ENCODE data around the gene ENDOD1. TPM values are rescaled to one million over a fixed set of nuclear protein-coding genes. Genes with fewer than 3 reads are reported as not detected.
A peak's percentile ranks its signal among the peaks of the same experiment; 100 is the strongest.

The ENDOD1 gene
- total RNA-seq, 1 experiment from 2014 or later, result 0.87 TPM

DNA sequence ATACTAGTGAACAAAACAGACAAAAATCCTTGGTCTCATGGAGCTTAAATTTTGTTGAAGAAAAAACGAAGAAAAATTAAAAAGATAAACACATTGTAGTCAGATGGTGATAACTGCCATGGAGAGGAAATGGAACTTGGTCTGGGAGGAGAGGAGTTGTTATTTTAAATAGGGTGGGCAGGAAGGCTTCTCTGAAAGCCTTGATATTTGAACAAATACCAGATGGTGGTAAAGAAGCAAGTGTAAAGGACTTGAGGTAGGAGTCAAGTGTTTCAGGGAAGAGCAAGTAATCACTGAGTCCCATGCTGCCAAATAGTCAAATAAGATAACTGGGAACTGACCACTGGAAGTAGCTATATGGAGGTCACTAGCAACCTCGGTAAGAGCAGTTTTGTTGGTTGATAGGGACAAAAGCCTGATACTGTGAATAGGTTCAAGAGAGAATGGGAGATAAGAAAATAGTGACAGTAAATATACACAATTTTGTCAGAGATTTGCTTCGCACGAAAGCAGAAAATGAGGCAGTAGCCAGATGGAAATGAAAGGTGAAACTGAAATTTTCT lies 86.3 kb downstream of the ENDOD1 start:
- Histone ChIP-seq H3K4me1 (ENCODE audit: insufficient read depth, low read length) (no peaks in the 10 kb centered on the region), H2BK12ac (ENCODE audit: insufficient read length, low read depth, low read length) (no peak overlapping the region), H2BK15ac (ENCODE audit: low read depth, low read length) (no peak overlapping the region), H3K4me2 (ENCODE audit: insufficient read depth, insufficient read length, low read length) (no peak overlapping the region), H3K23me2 (ENCODE audit: insufficient read length, low read depth, low read length, poor library complexity, severe bottlenecking) (no peaks in the 10 kb centered on the region), H3K23ac (ENCODE audit: insufficient read length, low read depth, low read length) (no peak overlapping the region), H3K56ac (ENCODE audit: insufficient read length, low read depth, low read length) (no peak overlapping the region), H2BK120ac (ENCODE audit: low read depth, low read length, poor library complexity, severe bottlenecking) (no peak overlapping the region), H2AK5ac (ENCODE audit: insufficient read length, low read length) (no peak overlapping the region), H3K27ac (ENCODE audit: insufficient read length, low read depth, low read length) (no peak overlapping the region), H3K27me3 (ENCODE audit: insufficient read depth, low read length) (no peaks in the 10 kb centered on the region), H2BK5ac (ENCODE audit: insufficient read length, low read length) (no peak overlapping the region), H4K91ac (ENCODE audit: insufficient read length, low read depth, low read length) (no peak overlapping the region), H2AFZ (ENCODE audit: low read length) (no peak overlapping the region), H3K18ac (ENCODE audit: insufficient read length, low read depth, low read length) (no peak overlapping the region), H2BK20ac (ENCODE audit: low read depth, low read length, poor library complexity, severe bottlenecking) (no peak overlapping the region), H3K9me3 (ENCODE audit: control insufficient read depth, low read depth, low read length) (no peaks in the 10 kb centered on the region), H3K4ac (ENCODE audit: low read depth, low read length) (no peak overlapping the region), H3T11ph (ENCODE audit: low read length) (no peak overlapping the region), H3K9ac (ENCODE audit: extremely low read depth, insufficient read length, low read length) (no peak overlapping the region), H3K79me1 (ENCODE audit: insufficient read depth, low read depth, low read length, poor library complexity, severe bottlenecking) (no peaks in the 10 kb centered on the region), H4K8ac (replicated peaks; ENCODE audit: insufficient read length, low read depth, low read length) (no peak overlapping the region), H4K20me1 (ENCODE audit: control insufficient read depth, insufficient read depth, insufficient read length) (no peaks in the 10 kb centered on the region), H3K79me2 (ENCODE audit: insufficient read depth, low read length) (no peaks in the 10 kb centered on the region), H3K14ac (ENCODE audit: insufficient read depth, low read length) (no peak overlapping the region), H4K5ac (ENCODE audit: insufficient read length, low read depth, low read length) (no peak overlapping the region)
- DNase-seq, result no peak
- Mint-ChIP-seq H3K36me3 (ENCODE audit: insufficient read depth in 1 of 3, low read depth in 3 of 3) (peaks cover 1 to 51% (median 32%) of the 10 kb centered on the region in 3 experiments; a peak in 6 of 7 replicates), H3K9me3 (no peaks in the 10 kb centered on the region), H3K4me1 (0 out of 4 replicates have a peak, but pooled peaks cover 0 to under 1% of the 10 kb centered on the region in 2 experiments), H3K27me3 (ENCODE audit: low read depth) (no peaks in the 10 kb centered on the region), H3K4me3 (no peak overlapping the region), H3K27ac (peak overlapping the region in 1 of 3 experiments; percentile 6; a peak in 1 of 7 replicates)
- TF ChIP-seq, protein P1, sequence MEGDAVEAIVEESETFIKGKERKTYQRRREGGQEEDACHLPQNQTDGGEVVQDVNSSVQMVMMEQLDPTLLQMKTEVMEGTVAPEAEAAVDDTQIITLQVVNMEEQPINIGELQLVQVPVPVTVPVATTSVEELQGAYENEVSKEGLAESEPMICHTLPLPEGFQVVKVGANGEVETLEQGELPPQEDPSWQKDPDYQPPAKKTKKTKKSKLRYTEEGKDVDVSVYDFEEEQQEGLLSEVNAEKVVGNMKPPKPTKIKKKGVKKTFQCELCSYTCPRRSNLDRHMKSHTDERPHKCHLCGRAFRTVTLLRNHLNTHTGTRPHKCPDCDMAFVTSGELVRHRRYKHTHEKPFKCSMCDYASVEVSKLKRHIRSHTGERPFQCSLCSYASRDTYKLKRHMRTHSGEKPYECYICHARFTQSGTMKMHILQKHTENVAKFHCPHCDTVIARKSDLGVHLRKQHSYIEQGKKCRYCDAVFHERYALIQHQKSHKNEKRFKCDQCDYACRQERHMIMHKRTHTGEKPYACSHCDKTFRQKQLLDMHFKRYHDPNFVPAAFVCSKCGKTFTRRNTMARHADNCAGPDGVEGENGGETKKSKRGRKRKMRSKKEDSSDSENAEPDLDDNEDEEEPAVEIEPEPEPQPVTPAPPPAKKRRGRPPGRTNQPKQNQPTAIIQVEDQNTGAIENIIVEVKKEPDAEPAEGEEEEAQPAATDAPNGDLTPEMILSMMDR (conservative IDR thresholded peaks at IDR 0.05), result no peak
- no CpG with 5 or more reads among the region's 4 CpGs for WGBS (ENCODE audit: extremely low coverage, insufficient read length, low lambda C conversion rate)

Other genes starting within 250 kb of the ENDOD1 start
- gene CWC15, start 116.3 kb upstream of the ENDOD1 start, total RNA-seq (2021), result 76.9 and 89.2 TPM in 2 replicates
- gene KDM4D, start 116.1 kb upstream of the ENDOD1 start, total RNA-seq (2021), result 1.4 and 1.9 TPM in 2 replicates
- gene KDM4E, start 64.6 kb upstream of the ENDOD1 start, total RNA-seq (2021), result not detected in 2 replicates
- gene KDM4F, start 40.4 kb upstream of the ENDOD1 start, total RNA-seq (2021), result not detected in 2 replicates
- gene SRSF8, start 22.9 kb upstream of the ENDOD1 start, total RNA-seq (2021), result 22.5 and 25.1 TPM in 2 replicates
- 32.0 and 36.8 TPM in 2 replicates for gene SESN3, start 141.4 kb downstream of the ENDOD1 start, total RNA-seq (2021)

Data from H9 (cell line).